ENCODE measurements around the gene POGZ.
A peak's percentile ranks its signal among the peaks of the same experiment; 100 is the strongest.
"Not testable (repeated sequence)": the region's sequence is repeated elsewhere in the genome, so short reads cannot be mapped to it uniquely, and the experiment has no call there.

The POGZ gene

GRCh38 chr1:151457911-151458801 is 1.1 kb downstream of the POGZ start:
- Histone ChIP-seq H3K27me3 (ENCODE audit: control insufficient read depth in 5 of 5, insufficient read depth in 4 of 5, low read length in 5 of 5) (no peaks in the 10 kb centered on the region), H3K4me3 (ENCODE audit: low read depth in 1 of 5, low read length in 5 of 5) (peak overlapping the region; percentile 79 to 96 (median 83)), H3K36me3 (ENCODE audit: control insufficient read depth in 5 of 5, insufficient read depth in 5 of 5, low read length in 5 of 5) (peaks cover 0 to 5% (median 0%) of the 10 kb centered on the region in 5 donors), H3K9ac (ENCODE audit: low read length in 5 of 5) (peak overlapping the region; percentile 56 to 80 (median 74)), H3K27ac (ENCODE audit: low read depth, low read length) (peak overlapping the region; percentile 94), H3K9me3 (ENCODE audit: control insufficient read depth in 5 of 5, low read length in 5 of 5) (no peaks in the 10 kb centered on the region), H3K4me1 (ENCODE audit: control insufficient read depth in 5 of 5, insufficient read depth in 5 of 5, low read length in 5 of 5) (peaks cover 0 to 32% (median 27%) of the 10 kb centered on the region in 5 donors)

- peaks cover 0 to 5% (median 0%) of the 10 kb centered on the region in 5 donors for H3K36me3 ChIP-seq (ENCODE audit: control insufficient read depth in 5 of 5, insufficient read depth in 5 of 5, low read length in 5 of 5)
Observed at GRCh38 chr1:151455966-151456365, 3.3 kb downstream of the POGZ start.

GRCh38 chr1:151455231-151455630 is 4.1 kb downstream of the POGZ start:
- Histone ChIP-seq H3K27me3 (ENCODE audit: control insufficient read depth in 5 of 5, insufficient read depth in 4 of 5, low read length in 5 of 5) (no peaks in the 10 kb centered on the region), H3K4me3 (ENCODE audit: low read depth in 1 of 5, low read length in 5 of 5) (no peak overlapping the region), H3K9ac (ENCODE audit: low read length in 5 of 5) (no peak overlapping the region), H3K36me3 (ENCODE audit: control insufficient read depth in 5 of 5, insufficient read depth in 5 of 5, low read length in 5 of 5) (peaks cover 0 to 5% (median 0%) of the 10 kb centered on the region in 5 donors), H3K4me1 (ENCODE audit: control insufficient read depth in 5 of 5, insufficient read depth in 5 of 5, low read length in 5 of 5) (peaks cover 0 to 32% (median 27%) of the 10 kb centered on the region in 5 donors), H3K27ac (ENCODE audit: low read depth, low read length) (no peak overlapping the region), H3K9me3 (ENCODE audit: control insufficient read depth in 5 of 5, low read length in 5 of 5) (no peaks in the 10 kb centered on the region)

More at GRCh38 chr1:151455966-151456365, 3.3 kb downstream of the POGZ start:
- peaks cover 0 to 32% (median 27%) of the 10 kb centered on the region in 5 donors for H3K4me1 ChIP-seq (ENCODE audit: control insufficient read depth in 5 of 5, insufficient read depth in 5 of 5, low read length in 5 of 5)
- H3K27ac ChIP-seq (ENCODE audit: low read depth, low read length) = peak overlapping the region; percentile 94
- H3K4me3 ChIP-seq (ENCODE audit: low read depth in 1 of 5, low read length in 5 of 5) = no peak overlapping the region
- no peaks in the 10 kb centered on the region for H3K27me3 ChIP-seq (ENCODE audit: control insufficient read depth in 5 of 5, insufficient read depth in 4 of 5, low read length in 5 of 5)
- H3K9ac ChIP-seq (ENCODE audit: low read length in 5 of 5) = no peak overlapping the region
- no peaks in the 10 kb centered on the region for H3K9me3 ChIP-seq (ENCODE audit: control insufficient read depth in 5 of 5, low read length in 5 of 5)

- Histone ChIP-seq H3K4me3 (ENCODE audit: low read depth in 1 of 5, low read length in 5 of 5) (no peak overlapping the region), H3K4me1 (ENCODE audit: control insufficient read depth in 5 of 5, insufficient read depth in 5 of 5, low read length in 5 of 5) (peaks cover 0 to 12% (median 4%) of the 10 kb centered on the region in 5 donors), H3K27ac (ENCODE audit: low read depth, low read length) (no peak overlapping the region), H3K9ac (ENCODE audit: low read length in 5 of 5) (no peak overlapping the region), H3K36me3 (ENCODE audit: control insufficient read depth in 5 of 5, insufficient read depth in 5 of 5, low read length in 5 of 5) (peaks cover 0 to 8% (median 0%) of the 10 kb centered on the region in 5 donors), H3K9me3 (ENCODE audit: control insufficient read depth in 5 of 5, low read length in 5 of 5) (no peaks in the 10 kb centered on the region), H3K27me3 (ENCODE audit: control insufficient read depth in 5 of 5, insufficient read depth in 4 of 5, low read length in 5 of 5) (no peaks in the 10 kb centered on the region)
Observed at GRCh38 chr1:151447696-151448095, 11.6 kb downstream of the POGZ start.

- H3K9me3 ChIP-seq (ENCODE audit: control insufficient read depth in 5 of 5, low read length in 5 of 5) = no peaks in the 10 kb centered on the region
- H3K27ac ChIP-seq (ENCODE audit: low read depth, low read length) = no peak overlapping the region
- peaks cover 0 to 15% (median 9%) of the 10 kb centered on the region in 5 donors for H3K4me1 ChIP-seq (ENCODE audit: control insufficient read depth in 5 of 5, insufficient read depth in 5 of 5, low read length in 5 of 5)
Observed at GRCh38 chr1:151444783-151445177, 14.5 kb downstream of the POGZ start.

GRCh38 chr1:151443846-151444782 is 15.2 kb downstream of the POGZ start:
- no peaks in the 10 kb centered on the region for H3K27me3 ChIP-seq (ENCODE audit: control insufficient read depth in 5 of 5, insufficient read depth in 4 of 5, low read length in 5 of 5)
- no peaks in the 10 kb centered on the region for H3K9me3 ChIP-seq (ENCODE audit: control insufficient read depth in 5 of 5, low read length in 5 of 5)
- H3K4me1 ChIP-seq (ENCODE audit: control insufficient read depth in 5 of 5, insufficient read depth in 5 of 5, low read length in 5 of 5) = peaks cover 0 to 14% (median 9%) of the 10 kb centered on the region in 5 donors
- no peak overlapping the region for H3K27ac ChIP-seq (ENCODE audit: low read depth, low read length)
- H3K4me3 ChIP-seq (ENCODE audit: low read depth in 1 of 5, low read length in 5 of 5) = no peak overlapping the region
- peaks cover 6 to 19% (median 7%) of the 10 kb centered on the region in 5 donors for H3K36me3 ChIP-seq (ENCODE audit: control insufficient read depth in 5 of 5, insufficient read depth in 5 of 5, low read length in 5 of 5)
- no peak overlapping the region for H3K9ac ChIP-seq (ENCODE audit: low read length in 5 of 5)

More at GRCh38 chr1:151444783-151445177, 14.5 kb downstream of the POGZ start:
- Histone ChIP-seq H3K27me3 (ENCODE audit: control insufficient read depth in 5 of 5, insufficient read depth in 4 of 5, low read length in 5 of 5) (no peaks in the 10 kb centered on the region), H3K36me3 (ENCODE audit: control insufficient read depth in 5 of 5, insufficient read depth in 5 of 5, low read length in 5 of 5) (peaks cover 6 to 20% (median 7%) of the 10 kb centered on the region in 5 donors), H3K4me3 (ENCODE audit: low read depth in 1 of 5, low read length in 5 of 5) (no peak overlapping the region), H3K9ac (ENCODE audit: low read length in 5 of 5) (no peak overlapping the region)

GRCh38 chr1:151437396-151437795 is 21.9 kb downstream of the POGZ start:
- H3K27me3 ChIP-seq (ENCODE audit: control insufficient read depth in 5 of 5, insufficient read depth in 4 of 5, low read length in 5 of 5); H3K9ac ChIP-seq (ENCODE audit: low read length in 5 of 5); H3K4me3 ChIP-seq (ENCODE audit: low read depth in 1 of 5, low read length in 5 of 5); H3K9me3 ChIP-seq (ENCODE audit: control insufficient read depth in 5 of 5, low read length in 5 of 5); H3K27ac ChIP-seq (ENCODE audit: low read depth, low read length): not testable (repeated sequence)
- Histone ChIP-seq H3K36me3 (ENCODE audit: control insufficient read depth in 5 of 5, insufficient read depth in 5 of 5, low read length in 5 of 5) (peaks cover 7 to 24% (median 10%) of the 10 kb centered on the region in 5 donors), H3K4me1 (ENCODE audit: control insufficient read depth in 5 of 5, insufficient read depth in 5 of 5, low read length in 5 of 5) (peaks cover 0 to 17% (median 6%) of the 10 kb centered on the region in 5 donors)

GRCh38 chr1:151436985-151437384 is 22.3 kb downstream of the POGZ start:
- no peaks in the 10 kb centered on the region for H3K27me3 ChIP-seq (ENCODE audit: control insufficient read depth in 5 of 5, insufficient read depth in 4 of 5, low read length in 5 of 5)
- H3K9ac ChIP-seq (ENCODE audit: low read length in 5 of 5) = no peak overlapping the region
- peaks cover 0 to 17% (median 6%) of the 10 kb centered on the region in 5 donors for H3K4me1 ChIP-seq (ENCODE audit: control insufficient read depth in 5 of 5, insufficient read depth in 5 of 5, low read length in 5 of 5)
- H3K9me3 ChIP-seq (ENCODE audit: control insufficient read depth in 5 of 5, low read length in 5 of 5) = no peaks in the 10 kb centered on the region
- H3K36me3 ChIP-seq (ENCODE audit: control insufficient read depth in 5 of 5, insufficient read depth in 5 of 5, low read length in 5 of 5) = peaks cover 7 to 24% (median 10%) of the 10 kb centered on the region in 5 donors
- H3K27ac ChIP-seq (ENCODE audit: low read depth, low read length) = no peak overlapping the region
- H3K4me3 ChIP-seq (ENCODE audit: low read depth in 1 of 5, low read length in 5 of 5) = no peak overlapping the region

GRCh38 chr1:151435174-151435573 is 24.1 kb downstream of the POGZ start:
- peaks cover 3 to 16% (median 8%) of the 10 kb centered on the region in 5 donors for H3K36me3 ChIP-seq (ENCODE audit: control insufficient read depth in 5 of 5, insufficient read depth in 5 of 5, low read length in 5 of 5)
- peaks cover 0 to 13% (median 0%) of the 10 kb centered on the region in 5 donors for H3K4me1 ChIP-seq (ENCODE audit: control insufficient read depth in 5 of 5, insufficient read depth in 5 of 5, low read length in 5 of 5)
- no peaks in the 10 kb centered on the region for H3K27me3 ChIP-seq (ENCODE audit: control insufficient read depth in 5 of 5, insufficient read depth in 4 of 5, low read length in 5 of 5)
- no peaks in the 10 kb centered on the region for H3K9me3 ChIP-seq (ENCODE audit: control insufficient read depth in 5 of 5, low read length in 5 of 5)
- no peak overlapping the region for H3K9ac ChIP-seq (ENCODE audit: low read length in 5 of 5)
- H3K27ac ChIP-seq (ENCODE audit: low read depth, low read length) = no peak overlapping the region
- no peak overlapping the region for H3K4me3 ChIP-seq (ENCODE audit: low read depth in 1 of 5, low read length in 5 of 5)
